AG04450 (cell line): ENCODE measurements around the gene KCNMA1. TPM values are rescaled to one million over a fixed set of nuclear protein-coding genes. Genes with fewer than 3 reads are reported as not detected.

Experiments
- CTCF ChIA-PET: fragments of 300-600, 350-600 bp; formaldehyde crosslinking; extraction: SDS; loops from one replicate; lab custom pipeline; 2022; ENCODE audit warnings: antibody characterized with exemption, inconsistent platforms; lab: Charles Lee
- POLR2A ChIA-PET: fragments of 350-600 bp; formaldehyde crosslinking; extraction: SDS; loops from one replicate; lab custom pipeline; 2021; ENCODE audit warnings: antibody characterized with exemption, inconsistent platforms; lab: Yijun Ruan, JAX
- DNase-seq: peaks from one replicate; pipeline ENCODE4 v3.0.0-alpha.2; 2011; ENCODE audit warnings: low read depth, low spot score
- H3K27ac ChIP-seq: one replicate; pipeline ENCODE4 v1.5.1; 2012; ENCODE audit warnings: low read depth, low read length, control low read depth
- H3K27me3 ChIP-seq: one replicate; pipeline ENCODE4 v1.6.0; 2012; ENCODE audit warnings: low read length; ENCODE audit not compliant: control insufficient read depth, insufficient read depth
- H3K4me3 ChIP-seq: 2 replicates; pipeline ENCODE4 v1.5.1; 2011; ENCODE audit warnings: mild to moderate bottlenecking, low read depth, low read length, control low read depth
- H3K9me3 ChIP-seq: 2 replicates; pipeline ENCODE4 v1.5.1; 2012; ENCODE audit warnings: low read length; ENCODE audit not compliant: control insufficient read depth, insufficient read depth
- CTCF ChIP-seq: IDR thresholded peaks from 2 replicates; pipeline ENCODE4 v1.5.1; 2011; ENCODE audit warnings: low read depth, low read length, control low read depth, inconsistent platforms
- polyA plus RNA-seq: library from polyadenylated mRNA; depleted of rRNA; stranded (reverse); fragments of >200 nt; gene quantifications from 2 replicates; pipeline ENCODE4 v1.2.3, GENCODE V29; 2011

KCNMA1 gene
- polyA plus RNA-seq, 1 experiment: 58.8 TPM

GRCh38 chr10:77274046-77274795 is 363.4 kb downstream of the KCNMA1 start:
- H3K27me3 ChIP-seq: no peaks in the 10 kb centered on the region
- ChIA-PET POLR2A (no interaction called here), CTCF (interaction anchor here (0.9 to 1.6 kb wide), 2 partner anchors 23 to 109 kb away, joined by 3 to 5 read pairs; no protein-coding TSS in a partner anchor)
- no peak for TF ChIP-seq CTCF
- peak overlapping the region; percentile 22 for H3K27ac ChIP-seq
- peaks cover 2% of the 10 kb centered on the region; the same call in 1 of the 2 replicates for H3K9me3 ChIP-seq
- no peak overlapping the region for H3K4me3 ChIP-seq
- no peak for DNase-seq

GRCh38 chr10:77269163-77269562 is 368.4 kb downstream of the KCNMA1 start:
- no peak for TF ChIP-seq CTCF
- no peak for DNase-seq
- H3K9me3 ChIP-seq: no peaks in the 10 kb centered on the region
- H3K4me3 ChIP-seq: no peak overlapping the region
- no peak overlapping the region for H3K27ac ChIP-seq
- H3K27me3 ChIP-seq: no peaks in the 10 kb centered on the region
- ChIA-PET CTCF (no interaction called here), POLR2A (no interaction called here)

GRCh38 chr10:77268721-77269120 is 368.9 kb downstream of the KCNMA1 start:
- no peak for DNase-seq
- ChIA-PET POLR2A (no interaction called here), CTCF (no interaction called here)
- no peak overlapping the region for H3K4me3 ChIP-seq
- no peaks in the 10 kb centered on the region for H3K27me3 ChIP-seq
- H3K9me3 ChIP-seq: no peaks in the 10 kb centered on the region
- no peak overlapping the region for H3K27ac ChIP-seq
- TF ChIP-seq CTCF: no peak

- no peak overlapping the region for H3K27ac ChIP-seq
- no peaks in the 10 kb centered on the region for H3K27me3 ChIP-seq
- no peak for TF ChIP-seq CTCF
- ChIA-PET POLR2A (no interaction called here), CTCF (no interaction called here)
- no peaks in the 10 kb centered on the region for H3K9me3 ChIP-seq
- DNase-seq: no peak
- no peak overlapping the region for H3K4me3 ChIP-seq
Observed at GRCh38 chr10:77267703-77268675, 369.6 kb downstream of the KCNMA1 start.
